HG03108 (cell line): Measurements from ENCODE around the gene NTMT2.
"Not testable (repeated sequence)": the region's sequence is repeated elsewhere in the genome, so short reads cannot be mapped to it uniquely, and the experiment has no call there.

Experiments
- ATAC-seq: cut with Tn5 transposase; IDR thresholded peaks from one replicate; pipeline ENCODE4 v1.9.1; 2021; ENCODE audit warnings: moderate library complexity; ENCODE audit not compliant: unreplicated experiment

Gene NTMT2

GRCh38 chr1:170155055-170155454 lies 9.3 kb downstream of the NTMT2 start:
- ATAC-seq, result no peak

- ATAC-seq, result no peak
These were observed 10.8 kb downstream of the NTMT2 start for GRCh38 chr1:170156594-170156993.

GRCh38 chr1:170157820-170158219 lies 12.1 kb downstream of the NTMT2 start:
- ATAC-seq, result no peak

GRCh38 chr1:170162459-170163246 lies 16.9 kb downstream of the NTMT2 start:
- ATAC-seq, result no peak

GRCh38 chr1:170164103-170164763 lies 18.5 kb downstream of the NTMT2 start:
- no peak for ATAC-seq

- no peak for ATAC-seq
These were observed 20.9 kb downstream of the NTMT2 start for GRCh38 chr1:170166518-170167180.

GRCh38 chr1:170168265-170168664 lies 22.5 kb downstream of the NTMT2 start:
- ATAC-seq, result no peak

- ATAC-seq, result not testable (repeated sequence)
These were observed 24.8 kb downstream of the NTMT2 start for GRCh38 chr1:170170513-170170912.

GRCh38 chr1:170174395-170174794 lies 28.6 kb downstream of the NTMT2 start:
- ATAC-seq, result no peak

- no peak for ATAC-seq
These were observed 29.3 kb downstream of the NTMT2 start for GRCh38 chr1:170175041-170175440.

GRCh38 chr1:170175484-170175883 lies 29.7 kb downstream of the NTMT2 start:
- no peak for ATAC-seq

- no peak for ATAC-seq
These were observed 31.0 kb downstream of the NTMT2 start for GRCh38 chr1:170176772-170177171.

- ATAC-seq, result no peak
These were observed 36.7 kb downstream of the NTMT2 start for GRCh38 chr1:170182442-170182841.

GRCh38 chr1:170192546-170192945 lies 46.8 kb downstream of the NTMT2 start:
- no peak for ATAC-seq

GRCh38 chr1:170194451-170194850 lies 48.7 kb downstream of the NTMT2 start:
- no peak for ATAC-seq

- no peak for ATAC-seq
These were observed 50.9 kb downstream of the NTMT2 start for GRCh38 chr1:170196490-170197236.

GRCh38 chr1:170198090-170198489 lies 52.3 kb downstream of the NTMT2 start:
- no peak for ATAC-seq

GRCh38 chr1:170198584-170198983 lies 52.8 kb downstream of the NTMT2 start:
- no peak for ATAC-seq

- ATAC-seq, result no peak
These were observed 54.4 kb downstream of the NTMT2 start for GRCh38 chr1:170200161-170200560.

- no peak for ATAC-seq
These were observed 55.0 kb downstream of the NTMT2 start for GRCh38 chr1:170200621-170201397.
